GDM1 (cell line): ENCODE data around the gene ATP5F1E.
"Not testable (repeated sequence)": the region's sequence is repeated elsewhere in the genome, so short reads cannot be mapped to it uniquely, and the experiment has no call there.

Source experiments
- DNase-seq: peaks from one replicate; lab custom pipeline; 2025; lab: John Stamatoyannopoulos, UW

The ATP5F1E gene

GRCh38 chr20:59042796-59043631 is 10.9 kb upstream of the ATP5F1E start:
- DNase-seq: peak; percentile 92

GRCh38 chr20:59042151-59042795 is 10.1 kb upstream of the ATP5F1E start, which contains the start of gene PRELID3B:
PRELID3B (minus strand) TSS chr20:59042786; CDS start chr20:59042730, 56 bp downstream.
- DNase-seq: no peak

GRCh38 chr20:59041487-59041886 is 9.4 kb upstream of the ATP5F1E start:
- not testable (repeated sequence) for DNase-seq

- DNase-seq: no peak
Observed at GRCh38 chr20:59040667-59041066, 8.5 kb upstream of the ATP5F1E start.

- no peak for DNase-seq
Observed at GRCh38 chr20:59039233-59039632, 7.1 kb upstream of the ATP5F1E start.

GRCh38 chr20:59037386-59037785 is 5.3 kb upstream of the ATP5F1E start:
- no peak for DNase-seq

GRCh38 chr20:59035381-59035780 is 3.2 kb upstream of the ATP5F1E start:
- DNase-seq: no peak

- no peak for DNase-seq
Observed at GRCh38 chr20:59033616-59034165, 1.6 kb upstream of the ATP5F1E start.

GRCh38 chr20:59033093-59033492 is 958 bp upstream of the ATP5F1E start:
- no peak for DNase-seq

- DNase-seq: no peak
Observed at GRCh38 chr20:59032713-59033059, 551 bp upstream of the ATP5F1E start.

- no peak for DNase-seq
Observed at GRCh38 chr20:59031564-59032022, 542 bp downstream of the ATP5F1E start.

GRCh38 chr20:59030911-59031563 is 1.1 kb downstream of the ATP5F1E start:
- DNase-seq: no peak

GRCh38 chr20:59028812-59029211 is 3.3 kb downstream of the ATP5F1E start:
- DNase-seq: no peak

GRCh38 chr20:59027741-59028320 is 4.3 kb downstream of the ATP5F1E start:
- no peak for DNase-seq

GRCh38 chr20:59026904-59027740 is 5.0 kb downstream of the ATP5F1E start:
- DNase-seq: no peak

- no peak for DNase-seq
Observed at GRCh38 chr20:59025511-59025910, 6.6 kb downstream of the ATP5F1E start.

- no peak for DNase-seq
Observed at GRCh38 chr20:59025086-59025485, 7.0 kb downstream of the ATP5F1E start.

GRCh38 chr20:59024111-59024530 is 8.0 kb downstream of the ATP5F1E start:
- DNase-seq: no peak

- no peak for DNase-seq
Observed at GRCh38 chr20:59023616-59024015, 8.5 kb downstream of the ATP5F1E start.

GRCh38 chr20:59022754-59023153 is 9.4 kb downstream of the ATP5F1E start:
- no peak for DNase-seq

- DNase-seq: no peak
Observed at GRCh38 chr20:59020938-59021551, 11.1 kb downstream of the ATP5F1E start.
